C4-2B (cell line): ENCODE measurements around the gene HS3ST4.

ENCODE experiments used
- ZFX ChIP-seq: fragments of 450-650 bp; IDR thresholded peaks from 2 replicates; pipeline ENCODE4 v1.6.1; 2017
- TF ChIP-seq, protein P1 (sequence below): fragments of 450-650 bp; conservative IDR thresholded peaks from 2 replicates; pipeline ENCODE4 v1.5.1; 2017; ENCODE audit warnings: mild to moderate bottlenecking

DNA sequence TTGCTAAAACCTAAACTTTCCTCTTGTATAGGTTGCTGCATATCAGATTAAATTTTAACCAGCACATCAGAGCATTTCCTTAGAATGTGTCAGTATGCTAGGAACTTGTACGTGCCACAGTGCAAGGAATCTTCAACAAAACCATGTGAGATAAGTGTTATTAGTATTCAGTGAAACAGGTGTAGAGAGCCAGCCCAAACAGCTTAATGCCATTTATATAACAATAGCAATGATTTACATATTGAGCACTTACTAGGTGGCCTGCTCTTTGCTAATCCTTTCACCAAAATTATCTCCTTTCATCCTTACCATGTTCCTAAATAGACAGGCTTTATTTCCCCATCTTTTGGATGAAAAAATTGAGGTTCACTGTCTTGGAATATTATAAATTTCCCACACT, 485.7 kb downstream of the HS3ST4 start:
- TF ChIP-seq, protein P1, sequence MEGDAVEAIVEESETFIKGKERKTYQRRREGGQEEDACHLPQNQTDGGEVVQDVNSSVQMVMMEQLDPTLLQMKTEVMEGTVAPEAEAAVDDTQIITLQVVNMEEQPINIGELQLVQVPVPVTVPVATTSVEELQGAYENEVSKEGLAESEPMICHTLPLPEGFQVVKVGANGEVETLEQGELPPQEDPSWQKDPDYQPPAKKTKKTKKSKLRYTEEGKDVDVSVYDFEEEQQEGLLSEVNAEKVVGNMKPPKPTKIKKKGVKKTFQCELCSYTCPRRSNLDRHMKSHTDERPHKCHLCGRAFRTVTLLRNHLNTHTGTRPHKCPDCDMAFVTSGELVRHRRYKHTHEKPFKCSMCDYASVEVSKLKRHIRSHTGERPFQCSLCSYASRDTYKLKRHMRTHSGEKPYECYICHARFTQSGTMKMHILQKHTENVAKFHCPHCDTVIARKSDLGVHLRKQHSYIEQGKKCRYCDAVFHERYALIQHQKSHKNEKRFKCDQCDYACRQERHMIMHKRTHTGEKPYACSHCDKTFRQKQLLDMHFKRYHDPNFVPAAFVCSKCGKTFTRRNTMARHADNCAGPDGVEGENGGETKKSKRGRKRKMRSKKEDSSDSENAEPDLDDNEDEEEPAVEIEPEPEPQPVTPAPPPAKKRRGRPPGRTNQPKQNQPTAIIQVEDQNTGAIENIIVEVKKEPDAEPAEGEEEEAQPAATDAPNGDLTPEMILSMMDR, result no peak
- no peak for TF ChIP-seq ZFX
